Suprapubic skin (tissue), 4 donors: ENCODE data around the gene NBPF1. TPM values are rescaled to one million over a fixed set of nuclear protein-coding genes. Genes with fewer than 3 reads are reported as not detected.
"Not testable (repeated sequence)": the region's sequence is repeated elsewhere in the genome, so short reads cannot be mapped to it uniquely, and the experiment has no call there.

Source experiments
- DNase-seq, 2 donors: peaks; one replicate each; pipeline ENCODE4 v3.0.0-alpha.2; 2019; ENCODE audit warnings: low spot score in 2 of 2
- H3K27ac ChIP-seq: fragments of 200-600 bp; sonication (generic); one replicate; pipeline ENCODE4 v1.5.1; 2019
- H3K27me3 ChIP-seq: fragments of 200-600 bp; sonication (generic); one replicate; pipeline ENCODE4 v1.5.1; 2019
- H3K36me3 ChIP-seq: fragments of 200-600 bp; sonication (generic); one replicate; pipeline ENCODE4 v1.5.1; 2019
- H3K4me1 ChIP-seq: fragments of 200-600 bp; sonication (generic); one replicate; pipeline ENCODE4 v1.5.1; 2019
- H3K4me3 ChIP-seq: fragments of 200-600 bp; sonication (generic); one replicate; pipeline ENCODE4 v1.5.1; 2019; ENCODE audit warnings: mild to moderate bottlenecking
- H3K9me3 ChIP-seq: fragments of 200-600 bp; sonication (generic); one replicate; pipeline ENCODE4 v1.5.1; 2019
- EP300 ChIP-seq: sonication (generic); formaldehyde crosslinking; IDR thresholded peaks from one replicate; pipeline ENCODE4 v1.6.1; 2017; ENCODE audit warnings: antibody characterized with exemption
- POLR2A ChIP-seq, 2 donors: fragments of 450-650 bp; IDR thresholded peaks; one replicate each; pipeline ENCODE4 v1.6.1; 2017; ENCODE audit warnings: antibody characterized with exemption in 2 of 2, mild to moderate bottlenecking in 2 of 2, moderate library complexity in 2 of 2
- POLR2AphosphoS5 ChIP-seq, 3 donors: sonication (generic); formaldehyde crosslinking; IDR thresholded peaks; one replicate each; pipeline ENCODE4 v1.6.1; 2017; ENCODE audit warnings: antibody characterized with exemption in 3 of 3
- WGBS: methylation state at CpG from one replicate; pipeline ENCODE4 v1.1.5; 2018; 5-methylcytosine and 5-hydroxymethylcytosine counted together
- total RNA-seq, 4 donors: library from RNA; depleted of rRNA; stranded (reverse); fragments of >200 nt; gene quantifications; one replicate each; pipeline ENCODE4 v1.1.0, GENCODE V29; 2016
- TF ChIP-seq, protein P1 (sequence below), 2 donors: fragments of 200-600 bp in 1 of 2; fragments of 450-650 bp in 1 of 2; sonication (generic) in 1 of 2; IDR thresholded peaks; one replicate each; pipeline ENCODE4 v1.5.1; 2016 to 2019; ENCODE audit warnings: antibody characterized with exemption in 2 of 2, mild to moderate bottlenecking in 1 of 2, moderate library complexity in 1 of 2

NBPF1 gene
- total RNA-seq, 4 donors from 2014 or later: 12.9 to 49.1 (median 23.8) TPM

DNA sequence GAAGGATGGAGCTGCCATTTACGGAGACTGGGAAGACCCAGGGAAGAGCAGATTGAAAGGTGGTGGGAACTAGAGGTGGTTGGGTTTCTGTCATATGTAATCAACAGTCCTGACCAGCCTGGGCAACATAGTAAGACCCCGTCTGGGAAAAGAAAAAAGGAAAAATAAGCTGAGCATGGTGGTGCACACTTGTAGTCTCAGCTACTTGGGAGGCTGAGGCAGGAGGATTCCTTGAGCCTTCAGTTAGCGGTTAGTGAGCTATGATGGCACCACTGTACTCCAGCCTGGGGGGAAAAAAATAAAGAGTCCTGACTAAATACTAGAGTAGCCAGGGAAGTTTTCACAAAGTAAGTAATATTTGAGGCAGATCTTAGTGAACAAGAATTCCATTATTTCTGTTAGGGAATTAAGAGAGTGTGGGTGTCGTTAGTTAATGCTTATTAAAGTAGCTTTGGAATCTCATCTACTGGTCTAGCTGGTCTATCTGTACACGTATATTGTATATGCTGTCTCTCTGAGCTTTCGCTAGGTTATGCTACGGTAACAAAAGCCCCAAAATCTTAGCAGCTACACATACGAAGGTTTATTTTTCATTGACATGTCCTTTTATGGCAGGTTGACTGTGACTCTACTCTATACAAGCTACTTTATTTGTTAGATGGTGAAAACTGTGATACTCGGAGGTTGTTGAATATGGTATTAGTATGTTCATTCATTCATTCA, 4.4 kb downstream of the NBPF1 start:
- peaks cover 22% of the 10 kb centered on the region for H3K4me1 ChIP-seq
- no peaks in the 10 kb centered on the region for H3K27me3 ChIP-seq
- TF ChIP-seq EP300: no peak
- no peak for TF ChIP-seq POLR2A (IDR thresholded peaks at IDR 0.05)
- WGBS: 92% methylated on average over 9 of the region's 9 CpGs
- no peak overlapping the region for H3K4me3 ChIP-seq
- DNase-seq: no peak
- H3K36me3 ChIP-seq: peaks cover 32% of the 10 kb centered on the region
- H3K9me3 ChIP-seq: no peaks in the 10 kb centered on the region
- H3K27ac ChIP-seq: no peak overlapping the region

DNA sequence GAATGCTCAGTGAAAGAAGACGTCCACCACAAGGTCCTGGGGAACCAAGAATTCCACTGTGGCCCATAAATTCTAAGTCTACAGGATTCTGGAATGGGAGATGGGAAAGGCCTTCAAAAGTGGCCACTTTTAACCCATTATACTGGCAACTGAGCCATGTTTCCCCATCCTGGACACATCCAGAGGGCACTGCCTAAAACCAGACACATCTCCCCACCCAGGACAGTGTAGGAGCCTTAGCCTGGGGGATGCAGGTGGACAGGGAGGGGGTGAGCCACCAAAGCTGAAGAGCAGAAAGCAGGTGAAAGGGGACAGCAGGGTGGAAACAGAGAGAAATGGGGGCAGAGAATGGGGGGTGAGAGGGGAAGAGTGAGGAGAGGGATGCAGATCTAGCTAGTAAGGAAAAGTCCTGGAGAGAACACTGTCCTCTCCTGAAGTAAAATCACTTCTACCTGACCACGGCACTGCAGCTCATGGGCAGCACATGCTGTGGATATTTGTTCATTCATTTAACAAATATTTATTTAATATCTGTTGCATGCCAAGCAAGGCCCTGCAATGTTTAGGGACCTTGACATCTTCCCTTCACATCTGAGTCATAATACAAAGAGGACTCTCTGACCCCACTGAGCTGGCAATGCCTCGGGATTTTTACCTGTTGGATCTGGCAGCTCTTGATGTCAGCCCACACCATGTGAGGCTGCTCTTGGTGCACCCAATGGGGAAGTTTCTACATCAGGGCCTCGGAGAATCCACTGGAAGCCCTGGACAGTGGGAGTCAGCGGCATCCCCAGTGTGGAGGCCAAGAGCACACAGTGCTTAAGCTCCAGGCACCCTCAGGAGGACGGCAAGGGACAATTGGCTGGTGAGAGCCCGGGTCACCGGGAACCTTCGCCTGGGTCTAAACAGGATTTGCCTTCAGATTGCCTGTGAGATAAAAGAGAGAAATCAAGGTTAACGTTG, 5.2 kb downstream of the NBPF1 start:
- peak; percentile 81 to 86 for DNase-seq
- not testable (repeated sequence) for H3K27me3 ChIP-seq, H3K4me3 ChIP-seq, H3K9me3 ChIP-seq, H3K27ac ChIP-seq
- 93% methylated on average over 10 of the region's 10 CpGs for WGBS
- peaks cover 32% of the 10 kb centered on the region for H3K36me3 ChIP-seq
- peaks cover 16% of the 10 kb centered on the region for H3K4me1 ChIP-seq

DNA sequence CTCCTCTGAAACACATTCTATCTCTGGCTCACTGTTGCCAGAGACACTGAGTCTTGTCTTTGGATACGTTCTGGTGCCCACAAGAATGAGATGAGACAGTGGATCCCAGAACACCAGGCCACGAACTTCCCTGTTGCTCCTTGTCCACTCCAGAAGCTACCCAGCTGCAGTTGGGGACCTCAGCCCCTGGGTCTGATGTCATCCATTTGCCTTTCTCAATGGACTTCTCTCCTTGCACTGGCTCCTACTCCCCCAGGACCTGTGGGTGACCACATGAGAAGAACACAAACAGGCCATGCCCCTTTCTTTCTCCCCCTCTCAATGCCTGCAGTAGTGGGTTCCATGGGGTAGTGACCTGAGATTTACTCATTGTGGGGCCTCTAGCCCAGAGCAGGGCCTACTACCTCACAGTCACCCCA, 5.9 kb downstream of the NBPF1 start:
- no peaks in the 10 kb centered on the region for H3K9me3 ChIP-seq
- WGBS: 89% methylated on average over 2 of the region's 2 CpGs
- peaks cover 35% of the 10 kb centered on the region for H3K36me3 ChIP-seq
- H3K4me1 ChIP-seq: peaks cover 10% of the 10 kb centered on the region
- H3K27ac ChIP-seq: no peak overlapping the region
- TF ChIP-seq POLR2A (IDR thresholded peaks at IDR 0.05): no peak
- no peak for TF ChIP-seq EP300
- TF ChIP-seq POLR2AphosphoS5 (IDR thresholded peaks at IDR 0.05): no peak
- TF ChIP-seq, protein P1, sequence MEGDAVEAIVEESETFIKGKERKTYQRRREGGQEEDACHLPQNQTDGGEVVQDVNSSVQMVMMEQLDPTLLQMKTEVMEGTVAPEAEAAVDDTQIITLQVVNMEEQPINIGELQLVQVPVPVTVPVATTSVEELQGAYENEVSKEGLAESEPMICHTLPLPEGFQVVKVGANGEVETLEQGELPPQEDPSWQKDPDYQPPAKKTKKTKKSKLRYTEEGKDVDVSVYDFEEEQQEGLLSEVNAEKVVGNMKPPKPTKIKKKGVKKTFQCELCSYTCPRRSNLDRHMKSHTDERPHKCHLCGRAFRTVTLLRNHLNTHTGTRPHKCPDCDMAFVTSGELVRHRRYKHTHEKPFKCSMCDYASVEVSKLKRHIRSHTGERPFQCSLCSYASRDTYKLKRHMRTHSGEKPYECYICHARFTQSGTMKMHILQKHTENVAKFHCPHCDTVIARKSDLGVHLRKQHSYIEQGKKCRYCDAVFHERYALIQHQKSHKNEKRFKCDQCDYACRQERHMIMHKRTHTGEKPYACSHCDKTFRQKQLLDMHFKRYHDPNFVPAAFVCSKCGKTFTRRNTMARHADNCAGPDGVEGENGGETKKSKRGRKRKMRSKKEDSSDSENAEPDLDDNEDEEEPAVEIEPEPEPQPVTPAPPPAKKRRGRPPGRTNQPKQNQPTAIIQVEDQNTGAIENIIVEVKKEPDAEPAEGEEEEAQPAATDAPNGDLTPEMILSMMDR (IDR thresholded peaks at IDR 0.05): no peak
- H3K4me3 ChIP-seq: no peak overlapping the region
- H3K27me3 ChIP-seq: no peaks in the 10 kb centered on the region
- DNase-seq: peak in 1 of 2 donors; percentile 65

DNA sequence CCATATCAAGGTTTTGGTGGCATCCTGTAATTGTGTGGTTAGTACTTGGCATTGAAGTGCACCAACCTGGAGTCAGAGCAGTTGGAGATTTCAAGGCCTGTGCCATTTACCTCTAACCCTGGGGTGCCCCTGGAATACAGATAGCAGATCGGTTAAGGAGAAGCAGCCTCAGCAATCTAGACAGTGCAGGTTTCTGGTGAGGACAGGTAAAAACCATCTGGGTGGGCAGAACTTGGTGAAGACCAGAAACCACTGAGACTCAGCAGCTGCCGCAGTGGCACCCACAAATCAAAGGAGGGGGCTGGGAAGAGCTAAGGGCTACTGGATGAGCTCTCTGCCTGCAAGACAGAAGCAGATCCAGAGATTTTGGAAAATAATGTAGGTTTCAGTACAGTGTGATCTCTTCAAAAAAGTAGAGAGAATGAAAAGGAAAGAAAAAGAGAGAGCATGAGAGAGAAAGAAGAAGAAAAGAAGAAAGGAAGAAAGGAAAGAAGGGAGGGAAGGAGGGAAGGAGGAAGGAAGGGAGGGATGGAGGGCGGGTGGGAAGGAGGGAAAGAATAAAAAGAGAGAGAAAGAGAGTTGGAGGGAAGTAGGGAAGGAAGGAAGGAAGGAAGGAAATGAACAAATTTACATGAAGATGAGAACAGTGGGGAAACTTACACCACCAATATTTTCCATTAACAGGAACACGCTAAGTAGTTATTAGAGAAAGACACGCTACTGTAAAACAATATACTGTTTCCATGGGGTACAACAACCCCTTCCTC, 6.5 kb downstream of the NBPF1 start:
- peaks cover 35% of the 10 kb centered on the region for H3K36me3 ChIP-seq
- not testable (repeated sequence) for H3K4me3 ChIP-seq, H3K9me3 ChIP-seq, DNase-seq, H3K27me3 ChIP-seq, H3K4me1 ChIP-seq, H3K27ac ChIP-seq
- 84% methylated on average over 5 of the region's 5 CpGs for WGBS

DNA sequence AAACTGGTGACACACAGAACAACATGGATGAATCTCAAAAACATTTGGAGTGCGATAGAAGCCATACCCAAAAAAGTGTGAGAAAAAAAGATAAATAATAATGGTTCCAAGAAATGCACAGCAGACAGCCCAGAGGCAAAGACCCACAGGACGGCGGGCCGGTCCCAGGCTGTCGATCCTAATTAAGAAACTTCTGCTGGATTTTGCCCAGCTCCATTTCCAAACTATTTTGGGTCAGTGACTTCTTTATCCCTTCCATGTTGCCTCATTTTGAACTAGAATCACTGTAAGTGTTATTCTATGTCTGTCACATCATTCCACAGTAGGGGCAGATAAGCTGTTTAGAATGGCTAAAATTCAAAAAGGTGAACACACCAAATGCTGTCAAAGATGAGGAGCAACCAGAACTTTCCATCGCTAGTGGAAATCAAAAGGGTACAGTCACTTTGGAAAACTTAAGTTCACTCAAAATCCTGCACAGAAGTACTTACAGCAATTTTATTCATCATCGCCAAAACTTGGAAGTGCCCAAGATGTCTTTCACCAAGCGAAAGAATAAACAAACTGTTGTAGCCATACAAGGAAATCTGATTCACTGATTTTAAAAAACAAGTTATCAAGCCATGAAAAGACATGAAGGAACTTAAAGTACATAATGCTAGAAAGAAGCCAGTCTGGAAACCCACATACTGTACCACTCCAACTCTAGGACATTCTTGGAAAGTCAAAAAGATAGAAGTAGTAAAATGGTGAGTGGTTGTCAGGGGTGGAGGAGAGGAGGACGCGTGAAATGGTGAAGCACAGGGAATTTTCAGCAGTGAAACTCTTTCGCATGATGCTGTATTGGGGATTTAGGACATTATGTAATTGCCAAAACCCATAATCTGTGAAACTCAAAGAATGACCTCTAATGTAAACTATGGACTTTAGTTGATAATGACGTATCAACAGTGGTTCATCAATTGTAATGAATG, 7.5 kb downstream of the NBPF1 start:
- no peak for DNase-seq

More for the DNA sequence above, 7.5 kb downstream of the NBPF1 start:
- peaks cover 35% of the 10 kb centered on the region for H3K36me3 ChIP-seq
- no peak for TF ChIP-seq POLR2AphosphoS5 (IDR thresholded peaks at IDR 0.05)
- no peak for TF ChIP-seq EP300
- TF ChIP-seq, protein P1 (IDR thresholded peaks at IDR 0.05): no peak
- TF ChIP-seq POLR2A (IDR thresholded peaks at IDR 0.05): no peak
- H3K4me1 ChIP-seq: no peaks in the 10 kb centered on the region
- no peak overlapping the region for H3K27ac ChIP-seq
- H3K9me3 ChIP-seq: no peaks in the 10 kb centered on the region
- no peak overlapping the region for H3K4me3 ChIP-seq
- 77% methylated on average over 12 of the region's 12 CpGs for WGBS
- no peaks in the 10 kb centered on the region for H3K27me3 ChIP-seq
